Activated naive CD8-positive, alpha-beta T cell treated with anti-CD3 and anti-CD28 coated beads for 36 hours (primary cell): ENCODE data around the gene PTPMT1. TPM values are rescaled to one million over a fixed set of nuclear protein-coding genes. Genes with fewer than 3 reads are reported as not detected.

Experiments used
- DNase-seq: peaks from one replicate; pipeline ENCODE4 v3.0.0; 2021
- H3K27ac Mint-ChIP-seq: one replicate; pipeline ENCODE4 v1.8.0; 2022; ENCODE audit warnings: mild to moderate bottlenecking, moderate library complexity, mixed read lengths
- H3K27me3 Mint-ChIP-seq: one replicate; pipeline ENCODE4 v1.8.0; 2022; ENCODE audit warnings: mild to moderate bottlenecking, mixed read lengths
- H3K36me3 Mint-ChIP-seq: one replicate; pipeline ENCODE4 v1.8.0; 2021; ENCODE audit warnings: mild to moderate bottlenecking, mixed read lengths
- H3K4me1 Mint-ChIP-seq: one replicate; pipeline ENCODE4 v1.8.0; 2021; ENCODE audit warnings: mixed read lengths
- H3K4me3 Mint-ChIP-seq: one replicate; pipeline ENCODE4 v1.8.0; 2022; ENCODE audit warnings: mild to moderate bottlenecking, moderate library complexity, mixed read lengths
- H3K9me3 Mint-ChIP-seq: one replicate; pipeline ENCODE4 v1.8.0; 2022; ENCODE audit warnings: mixed read lengths
- total RNA-seq, 2 experiments: library from RNA; stranded (reverse); gene quantifications; one replicate each; pipeline ENCODE4 v1.2.3, GENCODE V29; 2021

The PTPMT1 gene
- total RNA-seq, 2 experiments from 2014 or later, result 55.6 to 56.6 TPM

DNA sequence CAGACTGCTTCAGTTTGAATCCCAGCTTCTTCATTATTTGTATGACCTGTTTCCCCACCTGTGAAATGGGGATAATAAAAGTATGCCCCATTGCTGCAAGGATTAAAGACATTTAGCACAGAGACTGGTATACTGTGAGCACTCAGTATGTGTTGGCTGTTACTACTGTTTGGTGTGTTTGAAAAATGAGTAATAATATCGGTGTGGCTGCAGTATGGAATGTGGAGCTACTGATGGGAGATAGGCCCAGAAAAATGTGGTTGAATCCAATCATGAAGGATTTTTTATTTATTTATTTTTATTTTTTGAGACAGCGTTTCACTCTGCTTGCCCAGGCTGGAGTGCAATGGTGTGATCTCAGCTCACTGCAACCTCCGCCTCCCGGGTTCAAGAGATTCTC lies 37.9 kb downstream of the PTPMT1 start:
- no peak overlapping the region for H3K27ac Mint-ChIP-seq
- no peak overlapping the region for H3K4me3 Mint-ChIP-seq
- H3K4me1 Mint-ChIP-seq, result no peaks in the 10 kb centered on the region
- no peaks in the 10 kb centered on the region for H3K9me3 Mint-ChIP-seq
- DNase-seq, result no peak
- H3K27me3 Mint-ChIP-seq, result no peaks in the 10 kb centered on the region
- no peaks in the 10 kb centered on the region for H3K36me3 Mint-ChIP-seq

GRCh38 chr11:47605921-47606320 lies 40.5 kb downstream of the PTPMT1 start:
- no peak overlapping the region for H3K4me3 Mint-ChIP-seq
- no peaks in the 10 kb centered on the region for H3K36me3 Mint-ChIP-seq
- H3K27me3 Mint-ChIP-seq, result no peaks in the 10 kb centered on the region
- no peak overlapping the region for H3K27ac Mint-ChIP-seq
- DNase-seq, result no peak
- no peaks in the 10 kb centered on the region for H3K9me3 Mint-ChIP-seq
- no peaks in the 10 kb centered on the region for H3K4me1 Mint-ChIP-seq

DNA sequence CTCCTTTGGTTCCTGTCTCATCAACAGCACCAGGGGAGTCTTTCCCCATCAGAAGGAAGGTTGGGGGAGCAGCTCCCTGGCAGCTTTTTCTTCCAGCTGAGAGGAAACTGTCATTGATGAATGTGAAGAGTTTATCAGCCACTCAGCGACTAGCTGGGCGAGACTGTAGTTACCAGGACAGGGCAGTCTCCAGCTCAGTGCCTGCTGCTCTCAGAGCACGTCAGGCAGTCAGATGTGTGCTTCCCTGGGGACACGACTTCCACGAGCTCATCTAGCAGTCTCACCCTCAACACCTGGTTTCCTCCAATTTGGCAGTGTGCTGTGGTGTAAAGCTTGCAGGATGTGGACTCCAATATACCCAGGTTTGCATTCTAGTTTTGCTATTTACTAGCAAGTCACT lies 41.3 kb downstream of the PTPMT1 start:
- no peak overlapping the region for H3K4me3 Mint-ChIP-seq
- no peaks in the 10 kb centered on the region for H3K27me3 Mint-ChIP-seq
- no peaks in the 10 kb centered on the region for H3K9me3 Mint-ChIP-seq
- H3K36me3 Mint-ChIP-seq, result no peaks in the 10 kb centered on the region
- no peak for DNase-seq
- H3K4me1 Mint-ChIP-seq, result no peaks in the 10 kb centered on the region
- H3K27ac Mint-ChIP-seq, result no peak overlapping the region

DNA sequence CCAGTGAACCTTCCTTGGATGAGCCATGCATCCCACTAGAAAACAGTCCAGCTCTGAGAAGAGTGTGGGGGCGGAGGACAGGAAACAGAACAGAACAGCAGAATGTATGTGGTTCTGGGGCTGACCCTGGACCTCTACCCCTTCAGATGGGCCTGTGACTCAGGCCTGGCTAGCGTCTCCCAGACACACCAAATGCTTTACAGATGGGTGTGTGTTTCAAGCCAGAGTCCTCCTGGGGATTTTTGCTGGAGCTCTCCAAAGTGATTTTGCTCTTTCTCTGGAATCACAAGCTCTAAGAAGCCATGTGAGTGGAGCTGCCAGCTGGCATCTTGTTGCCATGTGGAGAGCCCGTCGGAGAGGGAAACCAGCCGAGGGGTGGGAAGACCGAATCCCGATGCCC lies 42.0 kb downstream of the PTPMT1 start:
- DNase-seq, result no peak
- Mint-ChIP-seq H3K27me3 (no peaks in the 10 kb centered on the region), H3K27ac (no peak overlapping the region), H3K4me3 (no peak overlapping the region), H3K36me3 (no peaks in the 10 kb centered on the region), H3K9me3 (no peaks in the 10 kb centered on the region), H3K4me1 (no peaks in the 10 kb centered on the region)

GRCh38 chr11:47609675-47610074 lies 44.3 kb downstream of the PTPMT1 start:
- DNase-seq, result no peak
- Mint-ChIP-seq H3K27ac (no peak overlapping the region), H3K4me1 (no peaks in the 10 kb centered on the region), H3K4me3 (no peak overlapping the region), H3K27me3 (no peaks in the 10 kb centered on the region), H3K36me3 (no peaks in the 10 kb centered on the region), H3K9me3 (no peaks in the 10 kb centered on the region)

- Mint-ChIP-seq H3K4me3 (no peak overlapping the region), H3K4me1 (no peaks in the 10 kb centered on the region), H3K36me3 (no peaks in the 10 kb centered on the region), H3K9me3 (no peaks in the 10 kb centered on the region), H3K27me3 (no peaks in the 10 kb centered on the region), H3K27ac (no peak overlapping the region)
- no peak for DNase-seq
Observed at GRCh38 chr11:47611348-47611794, 46.0 kb downstream of the PTPMT1 start.

DNA sequence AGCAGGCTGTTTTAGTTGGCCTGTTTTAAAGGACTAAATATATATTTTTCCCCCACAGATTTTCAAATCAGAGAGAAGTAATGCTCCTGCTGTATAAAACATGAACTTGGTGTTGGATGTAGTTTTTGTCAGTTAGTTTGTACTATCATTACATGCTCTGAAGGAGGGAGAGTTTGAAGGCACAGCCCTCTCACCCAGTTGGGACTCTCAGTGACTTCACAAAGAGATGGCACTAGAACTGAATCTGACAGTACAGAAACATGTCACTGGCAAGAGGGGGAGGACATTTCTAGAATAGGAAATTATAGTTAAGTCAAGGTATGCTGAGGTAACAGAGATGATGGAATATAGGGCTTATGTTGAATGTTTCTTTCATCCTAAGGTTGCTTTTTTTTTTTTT lies 49.9 kb downstream of the PTPMT1 start:
- DNase-seq, result no peak
- no peaks in the 10 kb centered on the region for H3K4me1 Mint-ChIP-seq
- no peak overlapping the region for H3K4me3 Mint-ChIP-seq
- no peaks in the 10 kb centered on the region for H3K27me3 Mint-ChIP-seq
- H3K36me3 Mint-ChIP-seq, result peaks cover 6% of the 10 kb centered on the region
- H3K27ac Mint-ChIP-seq, result no peak overlapping the region
- no peaks in the 10 kb centered on the region for H3K9me3 Mint-ChIP-seq

GRCh38 chr11:47616726-47617416 lies 51.5 kb downstream of the PTPMT1 start:
- H3K36me3 Mint-ChIP-seq, result peaks cover 6% of the 10 kb centered on the region
- H3K4me1 Mint-ChIP-seq, result no peaks in the 10 kb centered on the region
- no peak overlapping the region for H3K27ac Mint-ChIP-seq
- H3K27me3 Mint-ChIP-seq, result no peaks in the 10 kb centered on the region
- DNase-seq, result no peak
- no peaks in the 10 kb centered on the region for H3K9me3 Mint-ChIP-seq
- H3K4me3 Mint-ChIP-seq, result no peak overlapping the region

GRCh38 chr11:47617417-47617809 lies 52.0 kb downstream of the PTPMT1 start:
- DNase-seq, result no peak
- H3K9me3 Mint-ChIP-seq, result no peaks in the 10 kb centered on the region
- no peaks in the 10 kb centered on the region for H3K4me1 Mint-ChIP-seq
- H3K27ac Mint-ChIP-seq, result no peak overlapping the region
- H3K4me3 Mint-ChIP-seq, result no peak overlapping the region
- H3K36me3 Mint-ChIP-seq, result peaks cover 6% of the 10 kb centered on the region
- no peaks in the 10 kb centered on the region for H3K27me3 Mint-ChIP-seq

DNA sequence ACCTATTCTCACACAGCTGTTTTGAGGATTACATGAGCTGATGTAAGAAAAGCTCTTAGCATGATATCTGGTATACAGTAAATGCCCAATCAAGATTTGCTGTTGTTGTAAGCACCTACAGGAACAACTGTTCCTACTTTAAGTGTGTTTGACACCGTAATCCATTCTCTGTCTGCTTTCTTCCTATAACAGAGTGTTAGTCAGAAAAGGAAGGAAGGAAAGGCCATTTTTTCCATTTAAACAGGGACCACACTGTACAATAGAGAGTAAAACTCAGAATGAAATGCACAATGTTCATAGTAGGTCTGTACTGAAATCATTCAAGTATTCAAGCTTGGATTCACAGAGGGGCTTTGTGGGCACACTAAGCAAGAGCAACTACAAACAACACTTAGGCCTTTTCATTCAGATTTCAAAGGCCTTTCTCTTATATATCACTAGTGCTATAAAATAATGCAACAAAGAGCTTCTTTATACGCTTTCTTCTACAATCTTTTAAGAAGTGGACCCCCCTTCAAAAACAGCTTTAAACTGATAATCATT lies 55.5 kb downstream of the PTPMT1 start:
- H3K27ac Mint-ChIP-seq, result no peak overlapping the region
- no peak for DNase-seq
- H3K36me3 Mint-ChIP-seq, result peaks cover 13% of the 10 kb centered on the region
- no peaks in the 10 kb centered on the region for H3K27me3 Mint-ChIP-seq
- no peak overlapping the region for H3K4me3 Mint-ChIP-seq
- no peaks in the 10 kb centered on the region for H3K4me1 Mint-ChIP-seq
- no peaks in the 10 kb centered on the region for H3K9me3 Mint-ChIP-seq

Other genes with a start within 250 kb of the PTPMT1 start
- gene MYBPC3, start 212.9 kb upstream of the PTPMT1 start, total RNA-seq, result not detected
- under 1 TPM; 0.25 to 0.36 TPM for gene SPI1, start 187.1 kb upstream of the PTPMT1 start, total RNA-seq
- 10 to 100 TPM; 10.9 to 11.4 TPM for gene SLC39A13, start 157.0 kb upstream of the PTPMT1 start, total RNA-seq
- gene PSMC3, start 139.2 kb upstream of the PTPMT1 start, total RNA-seq, result 100 to 1,000 TPM; 168 to 176 TPM
- under 1 TPM in 1 of 2 experiments, not detected in 1; 0.19 TPM for gene RAPSN, start 116.5 kb upstream of the PTPMT1 start, total RNA-seq
- 100 to 1,000 TPM; 155 to 157 TPM for gene CELF1, start 12.5 kb upstream of the PTPMT1 start, total RNA-seq
- 10 to 100 TPM; 19.5 to 20.0 TPM for gene KBTBD4, start 13.4 kb downstream of the PTPMT1 start, total RNA-seq
- 100 to 1,000 TPM; 165 to 166 TPM for gene NDUFS3, start 13.5 kb downstream of the PTPMT1 start, total RNA-seq
- gene FAM180B, start 21.1 kb downstream of the PTPMT1 start, total RNA-seq, result not detected
- gene C1QTNF4, start 28.8 kb downstream of the PTPMT1 start, total RNA-seq, result not detected
- gene MTCH2, start 77.0 kb downstream of the PTPMT1 start, total RNA-seq, result 100 to 1,000 TPM; 146 to 154 TPM
- gene AGBL2, start 149.8 kb downstream of the PTPMT1 start, total RNA-seq, result 1 to 10 TPM; 2.9 to 5.5 TPM
- 100 to 1,000 TPM; 107 to 116 TPM for gene FNBP4, start 201.7 kb downstream of the PTPMT1 start, total RNA-seq